WTC11 (cell line): ENCODE data around the gene TIE1. TPM values are rescaled to one million over a fixed set of nuclear protein-coding genes. Genes with fewer than 3 reads are reported as not detected.
A peak's percentile ranks its signal among the peaks of the same experiment; 100 is the strongest.

ENCODE experiments used
- ATAC-seq: fragments of 200-7000 bp; cut with Tn5 transposase; 2 replicates; pipeline ENCODE4 v1.10.0; 2021; ENCODE audit warnings: mild to moderate bottlenecking, moderate library complexity
- CTCF ChIA-PET: fragments of 300-600 bp; sonication (Branson Sonifier 250); formaldehyde crosslinking; loops from one replicate; lab custom pipeline; 2021; ENCODE audit warnings: antibody characterized with exemption; lab: Charles Lee
- POLR2A ChIA-PET: fragments of 350-600 bp; sonication (Branson Sonifier 250); formaldehyde crosslinking; loops from one replicate; lab custom pipeline; 2021; ENCODE audit warnings: antibody characterized with exemption; lab: Charles Lee
- DNase-seq: peaks from one replicate; pipeline ENCODE4 v3.0.0; 2021; ENCODE audit warnings: low spot score
- H3K27ac Mint-ChIP-seq: 2 replicates; pipeline ENCODE4 v1.8.0; 2021; ENCODE audit warnings: mixed read lengths
- H3K27me3 Mint-ChIP-seq: 2 replicates; pipeline ENCODE4 v1.8.0; 2021; ENCODE audit warnings: low read depth, mild to moderate bottlenecking, moderate library complexity, mixed read lengths
- H3K36me3 Mint-ChIP-seq: 2 replicates; pipeline ENCODE4 v1.8.0; 2021; ENCODE audit warnings: mixed read lengths
- H3K4me1 Mint-ChIP-seq: 2 replicates; pipeline ENCODE4 v1.8.0; 2022; ENCODE audit warnings: mixed read lengths
- H3K4me3 Mint-ChIP-seq: 2 replicates; pipeline ENCODE4 v1.8.0; 2021; ENCODE audit warnings: mild to moderate bottlenecking, moderate library complexity, mixed read lengths
- H3K9me3 Mint-ChIP-seq: 2 replicates; pipeline ENCODE4 v1.8.0; 2021; ENCODE audit warnings: mixed read lengths
- CTCF ChIP-seq: fragments of 200-600 bp; IDR thresholded peaks from 2 replicates; pipeline ENCODE4 v1.8.0; 2022; ENCODE audit warnings: antibody characterized with exemption
- E2F5 ChIP-seq: sonication (generic); formaldehyde crosslinking; IDR thresholded peaks from 2 replicates; pipeline ENCODE4 v1.8.1; 2022; ENCODE audit warnings: mild to moderate bottlenecking, moderate library complexity, missing genetic modification reagents
- FOXJ3 ChIP-seq: sonication (generic); formaldehyde crosslinking; IDR thresholded peaks from 2 replicates; pipeline ENCODE4 v1.9.0; 2021; ENCODE audit warnings: missing genetic modification reagents, mild to moderate bottlenecking, borderline replicate concordance
- GTF2I ChIP-seq: fragments of 250-450 bp; sonication (Bioruptor Pico); conservative IDR thresholded peaks from 2 replicates; pipeline ENCODE4 v1.4.0; 2021; ENCODE audit warnings: mild to moderate bottlenecking
- JUN ChIP-seq: sonication (generic); formaldehyde crosslinking; IDR thresholded peaks from 2 replicates; pipeline ENCODE4 v1.8.0; 2023; ENCODE audit warnings: mild to moderate bottlenecking, missing genetic modification reagents
- NR2C2 ChIP-seq: sonication (generic); formaldehyde crosslinking; IDR thresholded peaks from 2 replicates; pipeline ENCODE4 v1.8.0; 2022; ENCODE audit warnings: mild to moderate bottlenecking, missing genetic modification reagents
- OVOL2 ChIP-seq: fragments of 250-450 bp; sonication (Bioruptor Pico); IDR thresholded peaks from 2 replicates; pipeline ENCODE4 v1.9.0; 2021; ENCODE audit warnings: mild to moderate bottlenecking, borderline replicate concordance
- PRRX2 ChIP-seq: fragments of 250-450 bp; sonication (Bioruptor Pico); IDR thresholded peaks from 2 replicates; pipeline ENCODE4 v1.8.0; 2021; ENCODE audit warnings: mild to moderate bottlenecking
- SOX15 ChIP-seq: fragments of 250-450 bp; sonication (Bioruptor Pico); IDR thresholded peaks from 2 replicates; pipeline ENCODE4 v1.9.0; 2021; ENCODE audit warnings: mild to moderate bottlenecking
- TEAD1 ChIP-seq: sonication (generic); formaldehyde crosslinking; IDR thresholded peaks from 2 replicates; pipeline ENCODE4 v1.8.0; 2022; ENCODE audit warnings: mild to moderate bottlenecking, missing genetic modification reagents
- TEAD4 ChIP-seq: sonication (generic); formaldehyde crosslinking; IDR thresholded peaks from 2 replicates; pipeline ENCODE4 v1.8.0; 2022; ENCODE audit warnings: mild to moderate bottlenecking, missing genetic modification reagents
- ZBTB21 ChIP-seq: sonication (generic); formaldehyde crosslinking; IDR thresholded peaks from 2 replicates; pipeline ENCODE4 v1.8.1; 2023; ENCODE audit warnings: mild to moderate bottlenecking, missing genetic modification reagents, borderline replicate concordance
- ZNF263 ChIP-seq: sonication (generic); formaldehyde crosslinking; IDR thresholded peaks from 2 replicates; pipeline ENCODE4 v1.8.1; 2022; ENCODE audit warnings: low read depth, mild to moderate bottlenecking, moderate library complexity, missing genetic modification reagents
- total RNA-seq: library from RNA; stranded (reverse); gene quantifications from 3 replicates; pipeline ENCODE4 v1.2.3, GENCODE V29; 2021
- TF ChIP-seq, protein P1 (sequence below): sonication (generic); formaldehyde crosslinking; IDR thresholded peaks from 2 replicates; pipeline ENCODE4 v1.8.0; 2022; ENCODE audit warnings: mild to moderate bottlenecking, missing genetic modification reagents
- TF ChIP-seq, protein P2 (sequence below): sonication (generic); formaldehyde crosslinking; IDR thresholded peaks from 2 replicates; pipeline ENCODE4 v1.8.0; 2022; ENCODE audit warnings: mild to moderate bottlenecking, missing genetic modification reagents
- TF ChIP-seq, protein P3 (sequence below): sonication (generic); formaldehyde crosslinking; IDR thresholded peaks from 2 replicates; pipeline ENCODE4 v1.8.0; 2023; ENCODE audit warnings: mild to moderate bottlenecking, missing genetic modification reagents
- TF ChIP-seq, protein P4 (sequence below): sonication (generic); formaldehyde crosslinking; IDR thresholded peaks from 2 replicates; pipeline ENCODE4 v1.8.0; 2023; ENCODE audit warnings: missing genetic modification reagents

Gene TIE1
- total RNA-seq, 1 experiment from 2014 or later = 2.5 TPM

DNA sequence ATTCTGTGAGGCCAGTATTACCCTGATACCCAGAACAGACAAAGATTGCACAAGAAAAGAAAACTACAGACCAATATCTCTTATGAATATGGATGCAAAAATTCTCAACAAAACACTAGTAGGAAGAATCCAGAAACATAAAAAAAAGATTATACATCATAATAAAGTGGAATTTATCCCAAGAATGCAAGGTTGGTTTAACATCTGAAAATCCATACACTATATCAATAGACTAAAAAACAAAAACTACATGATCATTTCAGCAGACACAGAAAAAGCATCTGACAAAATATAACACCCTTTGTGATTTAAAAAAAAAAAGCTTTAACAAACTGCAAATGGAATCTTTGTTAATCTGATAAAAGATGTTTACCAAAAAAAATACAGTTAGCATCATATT is 24.6 kb downstream of the TIE1 start:
- ChIA-PET CTCF (no interaction called here), POLR2A (no interaction called here)
- ATAC-seq (no peak), DNase-seq (no peak)
- no peak for TF ChIP-seq FOXJ3
- no peak for TF ChIP-seq TEAD1 (CRISPR knock-in tag)
- no peak for TF ChIP-seq CTCF
- TF ChIP-seq ZNF263 (CRISPR knock-in tag) = no peak
- TF ChIP-seq ZBTB21 = no peak
- no peak for TF ChIP-seq OVOL2
- TF ChIP-seq JUN (CRISPR knock-in tag) = no peak
- TF ChIP-seq, protein P1, sequence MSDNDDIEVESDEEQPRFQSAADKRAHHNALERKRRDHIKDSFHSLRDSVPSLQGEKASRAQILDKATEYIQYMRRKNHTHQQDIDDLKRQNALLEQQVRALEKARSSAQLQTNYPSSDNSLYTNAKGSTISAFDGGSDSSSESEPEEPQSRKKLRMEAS (CRISPR knock-in tag) = no peak
- TF ChIP-seq, protein P2, sequence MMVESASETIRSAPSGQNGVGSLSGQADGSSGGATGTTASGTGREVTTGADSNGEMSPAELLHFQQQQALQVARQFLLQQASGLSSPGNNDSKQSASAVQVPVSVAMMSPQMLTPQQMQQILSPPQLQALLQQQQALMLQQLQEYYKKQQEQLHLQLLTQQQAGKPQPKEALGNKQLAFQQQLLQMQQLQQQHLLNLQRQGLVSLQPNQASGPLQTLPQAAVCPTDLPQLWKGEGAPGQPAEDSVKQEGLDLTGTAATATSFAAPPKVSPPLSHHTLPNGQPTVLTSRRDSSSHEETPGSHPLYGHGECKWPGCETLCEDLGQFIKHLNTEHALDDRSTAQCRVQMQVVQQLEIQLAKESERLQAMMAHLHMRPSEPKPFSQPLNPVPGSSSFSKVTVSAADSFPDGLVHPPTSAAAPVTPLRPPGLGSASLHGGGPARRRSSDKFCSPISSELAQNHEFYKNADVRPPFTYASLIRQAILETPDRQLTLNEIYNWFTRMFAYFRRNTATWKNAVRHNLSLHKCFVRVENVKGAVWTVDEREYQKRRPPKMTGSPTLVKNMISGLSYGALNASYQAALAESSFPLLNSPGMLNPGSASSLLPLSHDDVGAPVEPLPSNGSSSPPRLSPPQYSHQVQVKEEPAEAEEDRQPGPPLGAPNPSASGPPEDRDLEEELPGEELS (CRISPR knock-in tag) = no peak
- no peak for TF ChIP-seq TEAD4
- TF ChIP-seq, protein P3, sequence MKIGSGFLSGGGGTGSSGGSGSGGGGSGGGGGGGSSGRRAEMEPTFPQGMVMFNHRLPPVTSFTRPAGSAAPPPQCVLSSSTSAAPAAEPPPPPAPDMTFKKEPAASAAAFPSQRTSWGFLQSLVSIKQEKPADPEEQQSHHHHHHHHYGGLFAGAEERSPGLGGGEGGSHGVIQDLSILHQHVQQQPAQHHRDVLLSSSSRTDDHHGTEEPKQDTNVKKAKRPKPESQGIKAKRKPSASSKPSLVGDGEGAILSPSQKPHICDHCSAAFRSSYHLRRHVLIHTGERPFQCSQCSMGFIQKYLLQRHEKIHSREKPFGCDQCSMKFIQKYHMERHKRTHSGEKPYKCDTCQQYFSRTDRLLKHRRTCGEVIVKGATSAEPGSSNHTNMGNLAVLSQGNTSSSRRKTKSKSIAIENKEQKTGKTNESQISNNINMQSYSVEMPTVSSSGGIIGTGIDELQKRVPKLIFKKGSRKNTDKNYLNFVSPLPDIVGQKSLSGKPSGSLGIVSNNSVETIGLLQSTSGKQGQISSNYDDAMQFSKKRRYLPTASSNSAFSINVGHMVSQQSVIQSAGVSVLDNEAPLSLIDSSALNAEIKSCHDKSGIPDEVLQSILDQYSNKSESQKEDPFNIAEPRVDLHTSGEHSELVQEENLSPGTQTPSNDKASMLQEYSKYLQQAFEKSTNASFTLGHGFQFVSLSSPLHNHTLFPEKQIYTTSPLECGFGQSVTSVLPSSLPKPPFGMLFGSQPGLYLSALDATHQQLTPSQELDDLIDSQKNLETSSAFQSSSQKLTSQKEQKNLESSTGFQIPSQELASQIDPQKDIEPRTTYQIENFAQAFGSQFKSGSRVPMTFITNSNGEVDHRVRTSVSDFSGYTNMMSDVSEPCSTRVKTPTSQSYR (CRISPR knock-in tag) = no peak
- TF ChIP-seq SOX15 (CRISPR knock-in tag) = no peak
- no peak for TF ChIP-seq NR2C2 (CRISPR knock-in tag)
- TF ChIP-seq E2F5 (CRISPR knock-in tag) = no peak
- TF ChIP-seq PRRX2 (CRISPR knock-in tag) = no peak
- peaks cover 11% of the 10 kb centered on the region for H3K4me1 Mint-ChIP-seq
- peaks cover 6% of the 10 kb centered on the region; the same call in 1 of the 2 replicates for H3K27me3 Mint-ChIP-seq
- H3K9me3 Mint-ChIP-seq = peaks cover 32% of the 10 kb centered on the region
- peaks cover 9% of the 10 kb centered on the region for H3K36me3 Mint-ChIP-seq
- H3K4me3 Mint-ChIP-seq = no peak overlapping the region
- H3K27ac Mint-ChIP-seq = no peak overlapping the region

DNA sequence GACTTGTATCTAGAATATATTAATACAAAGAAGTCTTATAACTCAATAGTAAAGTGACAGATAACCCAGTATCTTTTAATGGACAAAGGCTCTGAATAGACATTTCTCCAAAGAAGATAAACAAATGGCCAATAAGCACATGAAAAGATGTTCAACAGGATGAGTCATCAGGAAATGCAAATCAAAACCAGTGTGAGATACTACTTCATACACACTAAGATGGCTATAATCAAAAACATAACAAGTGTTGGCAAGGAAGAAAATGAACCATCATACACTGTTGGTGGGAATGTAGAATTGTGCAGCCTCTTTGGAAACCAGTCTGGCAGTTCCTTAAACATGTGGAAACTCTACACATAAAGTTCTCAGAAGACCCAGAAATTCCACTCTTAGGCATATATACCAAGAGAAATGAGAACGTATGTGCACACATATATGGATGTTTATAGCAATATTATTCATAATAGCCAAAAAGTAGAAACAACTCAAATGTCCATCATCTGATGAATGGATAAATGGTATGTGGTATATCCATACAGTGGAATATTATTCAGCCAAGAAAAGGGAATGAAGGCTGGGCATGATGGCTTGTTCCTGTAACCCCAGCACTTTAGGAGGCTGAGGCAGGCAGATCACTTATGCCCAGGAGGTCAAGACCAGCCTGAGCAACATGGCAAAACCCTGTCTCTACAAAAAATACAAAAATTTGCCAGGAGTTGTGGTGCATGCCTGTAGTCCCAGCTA is 26.9 kb downstream of the TIE1 start:
- no peak overlapping the region for H3K27ac Mint-ChIP-seq
- DNase-seq (no peak), ATAC-seq (no peak)
- no peak overlapping the region for H3K4me3 Mint-ChIP-seq
- ChIA-PET CTCF (no interaction called here), POLR2A (no interaction called here)
- TF ChIP-seq, protein P4, sequence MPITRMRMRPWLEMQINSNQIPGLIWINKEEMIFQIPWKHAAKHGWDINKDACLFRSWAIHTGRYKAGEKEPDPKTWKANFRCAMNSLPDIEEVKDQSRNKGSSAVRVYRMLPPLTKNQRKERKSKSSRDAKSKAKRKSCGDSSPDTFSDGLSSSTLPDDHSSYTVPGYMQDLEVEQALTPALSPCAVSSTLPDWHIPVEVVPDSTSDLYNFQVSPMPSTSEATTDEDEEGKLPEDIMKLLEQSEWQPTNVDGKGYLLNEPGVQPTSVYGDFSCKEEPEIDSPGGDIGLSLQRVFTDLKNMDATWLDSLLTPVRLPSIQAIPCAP (CRISPR knock-in tag) = no peak
- peak; percentile 78; the same call in 1 of the 2 replicates for TF ChIP-seq GTF2I (CRISPR knock-in tag)
- peaks cover 9% of the 10 kb centered on the region for H3K36me3 Mint-ChIP-seq
- peaks cover 32% of the 10 kb centered on the region for H3K9me3 Mint-ChIP-seq
- H3K4me1 Mint-ChIP-seq = peaks cover 16% of the 10 kb centered on the region
- peaks cover 6% of the 10 kb centered on the region; the same call in 1 of the 2 replicates for H3K27me3 Mint-ChIP-seq
